ENCODE results near the gene RESP18.

GRCh38 chr2:219304223-219304622 is 28.3 kb downstream of the RESP18 start:
- TF ChIP-seq POLR2AphosphoS5 (IDR thresholded peaks at IDR 0.05; ENCODE audit: low read depth, low read length) (no peak), POLR2A (IDR thresholded peaks at IDR 0.05; ENCODE audit: low read depth, low read length) (no peak), TAF1 (IDR thresholded peaks at IDR 0.05; ENCODE audit: borderline replicate concordance, low read depth, low read length) (no peak)
